Measurements from ENCODE around the gene CD200R1L.

The CD200R1L gene

GRCh38 chr3:112786002-112786590 is 60.6 kb downstream of the CD200R1L start:
- peak; percentile 81 for DNase-seq

GRCh38 chr3:112785321-112786001 is 61.2 kb downstream of the CD200R1L start:
- DNase-seq, result no peak

- no peak for DNase-seq
These were observed 64.2 kb downstream of the CD200R1L start for GRCh38 chr3:112782491-112782890.

GRCh38 chr3:112781599-112781998 is 65.1 kb downstream of the CD200R1L start:
- DNase-seq, result peak; percentile 75

GRCh38 chr3:112779558-112780480 is 66.8 kb downstream of the CD200R1L start:
- no peak for DNase-seq

GRCh38 chr3:112779011-112779410 is 67.7 kb downstream of the CD200R1L start:
- no peak for DNase-seq

- DNase-seq, result peak; percentile 89
These were observed 68.2 kb downstream of the CD200R1L start for GRCh38 chr3:112778353-112778948.

- DNase-seq, result no peak
These were observed 68.9 kb downstream of the CD200R1L start for GRCh38 chr3:112777811-112778210.

GRCh38 chr3:112776836-112777235 is 69.8 kb downstream of the CD200R1L start:
- DNase-seq, result no peak

- peak; percentile 69 for DNase-seq
These were observed 70.7 kb downstream of the CD200R1L start for GRCh38 chr3:112776000-112776399.

GRCh38 chr3:112775011-112775742 is 71.5 kb downstream of the CD200R1L start:
- no peak for DNase-seq

- DNase-seq, result peak; percentile 82
These were observed 72.3 kb downstream of the CD200R1L start for GRCh38 chr3:112774293-112774926.

GRCh38 chr3:112773864-112774263 is 72.8 kb downstream of the CD200R1L start:
- peak; percentile 70 for DNase-seq

GRCh38 chr3:112770951-112771350 is 75.7 kb downstream of the CD200R1L start:
- DNase-seq, result no peak

GRCh38 chr3:112770032-112770626 is 76.5 kb downstream of the CD200R1L start:
- peak; percentile 86 for DNase-seq

- DNase-seq, result no peak
These were observed 77.2 kb downstream of the CD200R1L start for GRCh38 chr3:112769286-112769978.

GRCh38 chr3:112767777-112768176 is 78.9 kb downstream of the CD200R1L start:
- DNase-seq, result no peak

- DNase-seq, result no peak
These were observed 79.5 kb downstream of the CD200R1L start for GRCh38 chr3:112767177-112767576.

Measured in NCI-H226 (cell line).